Stimulated activated CD8-positive, alpha-beta memory T cell treated with anti-CD3 and anti-CD28 coated beads, Interleukin-12 subunit alpha, Interleukin-12 subunit beta, amount 100 ng/mL, for 24 hours (primary cell): ENCODE data around the gene CLCN4.
A peak's percentile ranks its signal among the peaks of the same experiment; 100 is the strongest.

ENCODE experiments used
- DNase-seq: peaks from one replicate; pipeline ENCODE4 v3.0.0-alpha.2; 2020; ENCODE audit errors: extremely low read depth

Gene CLCN4

DNA sequence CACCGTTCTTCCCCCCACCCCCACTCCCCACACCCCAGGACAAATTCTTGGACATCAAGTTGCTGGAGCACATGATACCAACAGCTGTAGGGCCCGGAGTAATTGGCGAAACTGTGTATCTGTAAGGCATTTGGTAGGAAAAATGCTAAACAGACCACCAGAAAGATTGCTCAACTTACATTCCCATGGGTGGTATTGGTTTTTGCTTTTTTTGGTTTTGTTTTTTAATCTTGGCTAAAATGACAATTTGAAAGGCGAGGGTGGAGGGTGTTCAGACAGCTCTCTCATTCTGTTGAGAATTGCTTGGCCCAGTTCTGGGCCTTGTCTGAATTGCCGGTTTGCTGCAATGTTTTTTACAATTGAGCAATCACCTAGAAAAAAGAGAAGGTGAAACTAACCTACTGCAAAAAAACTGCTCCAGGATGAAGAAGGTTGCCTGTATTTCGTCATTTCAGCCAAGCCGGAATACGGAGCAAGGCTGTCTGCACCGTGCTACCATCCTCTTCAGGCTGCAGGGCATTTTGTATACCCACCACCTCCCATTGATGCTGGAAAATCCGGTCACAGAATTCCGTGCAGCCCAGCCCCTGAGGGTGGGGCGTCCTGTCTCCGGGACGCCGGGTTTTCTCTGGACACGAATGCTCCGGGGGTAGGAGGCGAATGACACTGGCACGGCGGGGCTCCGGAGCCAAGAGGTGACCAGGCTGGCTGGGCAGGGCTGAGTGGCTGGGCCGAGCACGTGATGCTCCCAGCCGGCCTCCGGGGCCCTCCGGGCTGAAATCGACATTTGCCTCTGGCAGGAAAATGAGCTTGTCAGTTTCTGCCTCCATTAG is at the start of gene CLCN4:
Gene CLCN4 (plus strand): TSS at position 777 of the 833 bp plus-strand sequence. CDS start 28,058 bp downstream, outside the sequence.
- no peak for DNase-seq

DNA sequence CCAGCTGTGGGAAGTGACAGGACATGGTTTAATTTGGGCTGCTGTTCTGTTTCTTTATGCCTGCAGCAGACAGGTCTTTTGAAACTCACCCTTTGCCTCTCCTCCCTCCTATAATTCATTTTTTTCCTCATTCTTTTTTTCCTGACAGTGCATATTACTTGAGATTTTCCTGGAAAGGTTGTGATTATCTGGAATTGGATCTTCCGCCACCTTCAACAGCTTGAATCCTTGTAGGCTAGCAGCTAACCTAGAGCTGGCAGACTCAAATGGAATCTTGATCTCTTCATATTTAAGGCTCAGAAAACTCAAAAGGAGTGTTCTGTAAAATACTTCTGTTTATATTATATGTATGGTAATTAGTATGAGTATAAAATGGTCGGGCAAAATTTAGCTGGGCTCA is 49.3 kb upstream of the CLCN4 start:
- DNase-seq: no peak

DNA sequence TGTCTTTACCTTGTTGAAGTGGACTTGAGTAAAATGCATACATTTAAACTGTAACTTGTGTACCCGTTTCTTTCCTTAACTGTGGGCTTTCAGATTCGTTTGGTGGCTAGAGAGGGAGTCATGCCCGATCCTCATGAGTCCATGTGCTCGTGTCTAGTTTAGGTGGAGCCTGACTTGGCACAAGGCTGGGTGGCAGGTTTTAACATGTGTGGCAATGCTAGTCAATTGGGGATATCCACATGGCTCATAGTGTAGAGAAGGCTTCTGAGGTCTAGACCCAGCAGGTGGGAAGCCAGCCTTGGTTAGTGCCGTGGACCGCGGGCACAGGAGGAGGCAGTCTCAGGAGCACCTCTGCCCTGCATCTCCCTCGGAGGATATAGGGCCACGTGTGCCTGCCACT is 48.5 kb upstream of the CLCN4 start:
- no peak for DNase-seq

DNA sequence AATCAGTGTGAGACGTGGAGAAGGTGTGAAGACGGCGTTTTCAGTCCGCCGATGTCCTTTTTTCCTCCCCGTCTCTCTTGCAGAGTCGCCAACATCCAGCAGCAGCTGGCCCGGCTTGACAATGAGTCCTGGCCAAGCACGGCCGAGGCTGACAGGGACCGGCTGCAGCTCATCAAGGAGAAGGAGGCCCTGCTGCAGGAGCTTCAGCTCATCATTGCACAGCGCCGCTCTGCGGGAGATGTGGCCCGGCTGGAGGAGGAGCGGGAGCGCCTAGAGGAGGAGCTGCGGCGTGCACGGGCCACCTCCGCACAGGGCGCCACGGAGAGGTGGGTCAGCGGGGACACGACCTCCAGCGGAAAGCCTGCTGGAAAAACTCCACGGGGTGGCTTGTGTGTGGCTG is 47.1 kb upstream of the CLCN4 start:
- DNase-seq: no peak

DNA sequence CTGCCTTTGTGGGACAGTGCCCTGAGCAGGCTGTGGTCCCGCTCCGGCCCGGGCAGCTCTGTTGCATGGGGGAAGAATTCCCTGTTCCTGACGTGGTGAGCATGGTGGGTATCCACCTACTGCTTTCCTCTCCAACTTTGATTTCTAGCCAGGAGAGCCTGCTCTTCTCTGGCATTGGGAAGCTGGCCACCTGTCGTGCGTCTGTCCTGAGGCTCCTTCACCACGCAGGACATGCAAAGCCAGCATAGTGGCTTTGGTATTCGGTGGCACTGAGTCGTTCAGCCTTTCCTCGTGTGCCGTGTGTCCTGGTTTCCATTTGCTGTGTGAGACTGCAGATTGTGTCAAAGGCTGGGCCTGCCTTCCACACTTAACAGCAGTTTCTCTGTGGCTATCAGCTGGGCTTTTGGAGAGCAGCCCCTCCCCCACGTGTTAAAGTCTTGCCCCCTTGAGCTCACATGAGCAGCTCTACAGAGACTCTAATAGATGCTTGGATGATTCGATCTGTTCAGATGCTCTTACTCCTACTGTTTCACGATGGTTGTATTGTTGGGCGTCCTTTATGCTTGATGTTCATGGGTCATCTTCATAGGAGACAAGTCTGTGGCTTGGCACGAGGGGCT is 46.3 kb upstream of the CLCN4 start:
- DNase-seq: no peak

DNA sequence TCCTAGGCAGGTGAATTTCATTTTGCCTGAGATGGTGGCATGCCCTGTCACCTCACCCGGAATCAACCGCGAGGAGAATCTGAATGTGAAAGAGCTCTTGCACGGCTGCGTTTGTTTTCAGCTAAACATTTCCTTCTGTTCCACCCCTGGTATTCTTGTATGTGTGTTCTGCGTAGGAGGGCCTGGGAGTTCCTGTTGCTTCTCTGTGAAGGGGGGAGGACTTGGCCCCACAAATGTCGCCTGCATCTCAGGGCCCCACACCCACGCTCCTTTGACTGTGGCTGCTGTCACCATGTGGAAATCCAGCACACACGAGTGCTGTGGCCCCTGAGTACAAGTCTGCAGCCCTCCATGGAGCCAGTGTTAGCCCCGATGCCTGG is 45.8 kb upstream of the CLCN4 start:
- peak; percentile 34 for DNase-seq

DNA sequence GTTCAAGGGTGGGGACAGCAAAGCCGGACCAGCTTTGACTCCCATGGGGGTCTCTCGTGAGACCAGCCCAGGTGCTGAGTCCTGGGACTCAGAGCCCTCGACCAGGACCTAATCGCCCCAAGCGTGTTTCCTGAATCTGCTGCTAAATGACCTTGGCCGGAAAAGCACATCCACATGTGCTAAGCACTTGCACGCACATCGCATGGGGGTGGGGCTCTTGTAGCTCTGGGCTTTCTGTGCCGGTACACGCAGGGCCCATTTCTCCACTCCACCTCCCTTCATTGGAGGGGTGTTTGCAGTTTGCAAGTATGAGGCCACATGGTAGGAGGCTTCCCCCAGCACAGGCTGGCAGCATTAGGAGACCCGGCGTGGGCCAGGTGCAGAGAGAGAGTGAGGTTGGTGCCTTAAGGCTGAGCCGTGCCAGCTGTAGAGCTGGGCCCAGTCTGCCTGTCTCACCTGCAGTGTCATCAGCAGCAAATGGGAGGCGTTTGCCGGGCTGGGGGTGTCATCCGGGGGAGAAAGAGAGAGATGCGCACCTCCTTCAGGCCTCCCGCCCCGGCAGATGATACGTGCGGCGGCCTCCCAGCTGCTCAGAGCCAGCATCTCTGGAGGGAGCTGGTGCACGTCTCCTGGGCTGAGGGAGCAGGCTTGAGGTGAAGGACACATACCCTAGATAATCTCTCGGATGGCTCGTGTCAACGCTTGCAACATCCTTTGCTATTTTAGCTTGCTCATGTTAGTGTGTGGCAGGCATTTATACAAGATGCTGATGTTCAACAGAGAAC is 45.2 kb upstream of the CLCN4 start:
- DNase-seq: no peak

DNA sequence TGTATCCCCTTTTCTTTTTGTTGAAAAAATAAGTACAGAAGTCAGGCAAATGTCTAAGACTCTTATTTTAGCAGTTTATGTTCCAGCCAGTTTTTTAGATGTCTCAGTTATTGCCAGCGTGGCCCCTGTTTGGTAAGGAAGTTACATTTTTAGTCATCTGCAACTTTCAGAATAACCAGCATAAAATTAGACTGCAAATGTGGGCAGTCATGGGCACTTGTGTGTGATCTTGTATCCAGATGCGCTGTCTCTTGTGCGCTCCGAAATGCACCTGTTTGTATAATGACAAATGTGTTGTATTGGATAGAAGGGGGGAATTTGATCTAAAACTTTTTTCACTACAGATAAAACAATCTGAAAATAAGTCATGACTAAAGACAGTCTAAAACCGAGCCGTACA is 44.3 kb upstream of the CLCN4 start:
- DNase-seq: no peak

DNA sequence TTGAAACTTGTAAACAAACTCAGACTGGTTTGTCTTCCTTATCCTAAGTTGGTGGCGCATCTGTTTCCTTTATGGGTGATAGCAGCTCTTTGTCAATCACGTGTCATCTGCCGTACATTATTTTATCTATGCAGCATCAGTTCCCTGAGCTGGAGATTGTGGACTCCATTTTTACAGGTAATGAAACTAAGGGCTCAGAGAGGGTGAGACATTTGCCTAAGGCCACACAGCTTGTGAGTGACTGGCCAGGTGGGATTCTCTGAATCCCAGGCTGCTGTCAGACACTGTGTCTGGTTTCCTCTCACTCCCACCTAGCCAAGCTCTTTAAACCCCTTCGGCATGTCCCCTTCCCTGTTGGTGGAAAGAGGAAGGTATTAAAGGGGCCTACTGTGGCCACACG is 41.7 kb upstream of the CLCN4 start:
- no peak for DNase-seq

DNA sequence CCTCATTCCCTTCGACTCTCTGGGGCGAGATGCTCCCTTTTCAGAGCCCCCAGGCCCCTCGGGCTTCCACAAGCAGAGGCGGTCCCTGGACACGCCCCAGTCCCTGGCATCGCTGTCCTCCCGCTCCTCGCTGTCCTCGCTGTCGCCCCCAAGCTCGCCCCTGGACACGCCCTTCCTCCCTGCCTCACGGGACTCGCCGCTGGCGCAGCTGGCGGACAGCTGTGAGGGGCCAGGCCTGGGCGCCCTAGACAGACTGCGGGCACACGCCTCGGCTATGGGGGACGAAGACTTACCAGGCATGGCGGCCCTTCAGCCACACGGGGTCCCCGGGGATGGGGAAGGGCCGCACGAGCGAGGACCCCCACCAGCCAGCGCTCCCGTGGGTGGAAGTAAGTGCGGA is 39.5 kb upstream of the CLCN4 start:
- no peak for DNase-seq

DNA sequence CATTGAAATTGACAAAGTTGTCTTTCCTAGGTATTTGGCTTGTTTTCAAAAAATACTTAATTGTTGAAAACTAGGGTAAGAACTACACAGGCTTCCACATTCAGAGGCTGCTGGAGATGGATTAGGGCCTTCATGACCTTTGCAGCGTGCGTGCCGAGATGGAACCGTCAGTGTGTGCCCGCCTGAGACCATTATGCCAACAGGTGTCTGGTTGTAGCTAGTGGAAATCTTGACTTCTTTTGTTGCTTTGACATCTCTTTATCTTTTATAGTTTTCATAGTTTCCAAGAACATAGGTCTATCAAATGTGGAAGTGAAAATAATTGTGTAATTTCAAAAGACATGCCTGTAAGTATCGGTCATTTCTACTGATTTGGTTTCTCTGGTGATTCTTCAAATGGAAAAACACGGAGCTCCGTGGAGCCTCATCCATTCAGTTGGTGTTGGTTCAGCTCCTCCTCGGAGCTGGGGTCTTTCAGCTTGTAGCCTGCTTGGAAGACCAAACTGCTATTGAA is 38.9 kb upstream of the CLCN4 start:
- DNase-seq: no peak

DNA sequence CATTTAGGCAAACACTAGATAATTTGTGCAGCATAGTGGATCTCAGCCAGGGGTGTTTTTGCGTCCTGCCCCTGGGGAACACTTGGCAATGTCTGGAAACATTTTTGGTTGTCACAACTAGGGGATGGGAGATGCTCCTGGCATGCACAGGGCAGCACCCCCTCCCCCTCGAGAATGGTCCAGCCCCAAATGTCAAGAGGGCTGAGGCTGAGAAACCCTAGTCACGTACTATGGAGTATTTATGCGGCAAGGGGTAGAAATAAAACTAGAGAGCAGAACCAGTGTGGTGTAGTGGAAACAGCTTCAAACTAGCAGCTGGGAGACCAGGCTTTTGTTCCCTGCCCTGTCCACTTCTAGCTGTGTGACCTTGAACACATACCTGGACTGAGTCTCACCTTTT is 38.2 kb upstream of the CLCN4 start:
- no peak for DNase-seq

DNA sequence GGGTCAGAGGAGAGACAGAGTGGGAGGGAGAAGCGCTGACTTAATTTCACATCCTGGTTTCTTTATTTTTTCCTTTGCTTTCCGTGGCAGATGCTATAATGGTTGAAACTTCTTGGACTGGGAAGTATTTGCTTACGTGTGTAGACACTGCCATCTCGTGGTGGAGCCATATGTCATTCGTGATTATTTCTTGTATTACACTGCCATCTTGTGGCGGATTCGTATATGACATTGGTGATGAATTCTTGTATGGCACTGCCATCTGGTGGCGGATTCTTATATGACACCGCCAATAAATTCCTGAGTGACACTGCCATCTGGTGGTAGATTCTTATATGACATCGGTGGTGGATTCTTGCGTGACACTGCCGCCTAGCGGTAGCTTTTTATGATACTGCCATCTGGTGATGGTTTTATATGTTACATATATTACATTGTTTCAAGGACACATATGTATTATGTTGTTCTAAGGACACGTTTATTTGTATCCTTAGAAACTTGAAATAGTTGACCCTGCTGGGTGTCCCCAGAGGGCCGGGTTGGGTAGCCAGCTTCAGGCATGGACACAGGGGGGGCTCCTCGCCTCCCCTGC is 37.3 kb upstream of the CLCN4 start:
- DNase-seq: no peak

DNA sequence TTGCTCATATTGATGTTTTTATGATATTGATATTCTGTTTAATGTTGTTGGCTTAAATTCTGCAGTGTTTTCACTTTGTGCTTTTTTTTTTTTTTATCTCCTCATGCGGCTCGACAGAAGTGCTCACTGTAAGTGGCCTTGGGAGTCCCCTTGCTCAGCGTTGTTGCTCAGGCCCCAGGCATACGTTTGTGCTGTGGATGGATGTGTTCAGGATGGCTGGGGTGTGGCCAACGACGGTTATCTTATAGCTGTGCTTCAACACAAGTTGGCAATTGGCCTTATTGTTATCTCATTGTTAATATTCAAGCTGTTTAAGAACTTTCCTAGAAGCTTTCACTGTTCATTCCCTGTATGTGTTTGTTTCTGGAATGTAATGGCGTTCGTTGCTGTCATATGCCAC is 36.4 kb upstream of the CLCN4 start:
- DNase-seq: no peak

DNA sequence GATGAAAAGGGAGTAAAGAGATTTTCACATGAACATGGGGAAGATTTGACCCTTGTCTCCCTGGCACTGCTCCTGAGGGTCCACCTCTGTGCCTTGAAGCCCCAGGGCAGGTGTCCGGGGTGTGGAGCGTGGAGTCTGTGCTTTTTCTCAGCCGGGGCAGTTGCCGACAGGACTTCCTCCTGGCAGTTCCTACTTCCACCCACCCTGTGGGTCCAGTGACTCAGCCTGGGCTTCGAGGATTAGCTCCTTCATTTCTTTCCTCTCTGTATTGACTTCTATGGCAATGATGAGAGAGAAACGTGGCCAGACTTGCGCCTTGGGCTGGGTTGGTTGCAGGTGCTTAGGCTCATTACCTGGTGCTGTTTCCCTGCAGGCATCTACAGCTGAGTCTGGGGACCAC is 35.9 kb upstream of the CLCN4 start:
- DNase-seq: no peak

DNA sequence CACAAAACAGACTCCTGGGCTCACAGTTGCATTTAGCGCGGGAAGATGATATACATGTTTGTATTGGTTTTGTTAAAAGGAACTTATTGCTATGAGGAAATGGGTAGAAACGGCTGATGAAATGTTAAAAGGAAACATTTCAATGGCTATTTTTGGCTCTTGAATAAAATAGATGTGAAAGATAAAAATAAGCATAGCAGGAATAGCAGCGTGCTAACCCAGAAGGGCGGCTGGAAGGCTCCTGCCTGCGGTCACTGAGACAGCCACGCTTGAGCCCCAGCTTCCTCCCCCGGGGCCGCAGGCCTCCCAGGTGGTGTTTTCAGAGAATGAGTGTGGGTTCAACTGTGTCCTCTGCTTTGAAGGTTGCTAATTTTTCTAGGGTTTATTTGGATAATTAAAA is 35.0 kb upstream of the CLCN4 start:
- no peak for DNase-seq

DNA sequence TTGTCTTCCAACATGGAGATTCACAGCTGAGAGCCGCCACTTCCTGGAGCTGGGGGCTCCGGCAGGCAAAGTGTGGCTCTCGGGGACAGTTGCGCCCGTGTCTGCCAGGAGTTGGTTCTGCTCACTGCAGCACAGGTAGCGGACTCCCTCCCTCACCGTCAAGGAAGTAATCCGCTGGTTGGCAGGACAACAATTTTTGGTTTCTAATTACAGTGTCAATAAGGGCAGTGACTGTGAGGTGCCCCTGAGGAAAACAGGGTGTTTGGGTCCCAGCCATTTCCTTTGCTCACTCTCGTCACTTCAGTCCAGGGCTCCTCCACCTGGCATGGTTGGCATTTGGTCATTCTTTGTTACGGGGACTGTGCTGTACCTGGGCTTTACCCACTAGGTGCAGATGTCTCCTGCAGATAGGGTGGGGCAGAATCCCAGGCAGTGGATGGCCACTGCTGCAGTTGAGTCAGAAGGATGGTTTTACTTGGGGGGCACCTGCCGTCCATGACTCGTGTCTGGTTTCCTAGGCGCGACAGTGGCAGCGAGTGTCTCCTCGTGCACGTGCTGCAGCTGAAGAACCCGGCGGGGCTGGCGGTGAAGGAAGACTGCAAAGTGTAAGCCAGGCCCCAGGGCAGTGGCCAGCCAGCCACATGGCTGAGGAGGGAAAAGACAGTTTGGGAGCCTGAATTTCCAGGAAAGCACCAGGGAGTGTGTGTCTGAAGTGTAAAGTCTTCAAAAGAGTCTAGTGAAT is 32.1 kb upstream of the CLCN4 start:
- no peak for DNase-seq

DNA sequence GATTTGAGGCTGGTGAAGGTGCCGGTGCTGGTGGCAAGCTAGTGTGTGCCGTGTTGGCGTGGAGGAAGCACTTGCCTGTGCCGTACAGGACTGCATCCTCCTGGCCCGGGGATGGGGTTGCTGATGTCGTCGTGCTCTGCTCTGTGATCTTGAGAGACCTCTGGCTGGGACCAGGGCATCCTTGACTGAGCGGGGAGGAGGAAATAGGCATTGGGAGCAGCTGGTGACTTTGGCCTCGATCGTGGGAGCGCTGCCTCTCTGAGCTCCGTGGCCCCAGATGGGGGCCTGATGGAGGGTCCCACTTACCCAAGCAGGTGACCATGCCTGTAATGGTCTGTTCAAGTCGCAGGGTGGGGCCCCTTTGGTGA is 31.5 kb upstream of the CLCN4 start:
- no peak for DNase-seq

DNA sequence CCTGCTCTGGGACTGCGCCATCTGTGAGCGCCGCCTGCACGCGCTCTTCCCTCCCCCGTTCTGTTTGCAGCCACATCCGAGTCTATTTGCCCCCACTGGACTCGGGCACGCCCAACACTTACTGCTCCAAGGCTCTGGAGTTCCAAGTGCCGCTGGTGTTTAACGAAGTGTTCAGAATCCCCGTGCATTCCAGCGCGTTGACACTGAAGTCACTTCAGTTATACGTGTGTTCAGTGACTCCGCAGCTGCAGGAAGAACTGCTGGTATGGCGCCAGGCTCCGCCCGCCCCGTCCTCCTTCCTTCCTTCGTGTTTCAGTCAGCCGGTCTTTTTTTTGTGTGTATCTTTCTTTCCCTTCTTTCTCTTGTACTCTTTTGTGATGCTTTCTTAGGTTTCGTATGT is 30.7 kb upstream of the CLCN4 start:
- DNase-seq: no peak

DNA sequence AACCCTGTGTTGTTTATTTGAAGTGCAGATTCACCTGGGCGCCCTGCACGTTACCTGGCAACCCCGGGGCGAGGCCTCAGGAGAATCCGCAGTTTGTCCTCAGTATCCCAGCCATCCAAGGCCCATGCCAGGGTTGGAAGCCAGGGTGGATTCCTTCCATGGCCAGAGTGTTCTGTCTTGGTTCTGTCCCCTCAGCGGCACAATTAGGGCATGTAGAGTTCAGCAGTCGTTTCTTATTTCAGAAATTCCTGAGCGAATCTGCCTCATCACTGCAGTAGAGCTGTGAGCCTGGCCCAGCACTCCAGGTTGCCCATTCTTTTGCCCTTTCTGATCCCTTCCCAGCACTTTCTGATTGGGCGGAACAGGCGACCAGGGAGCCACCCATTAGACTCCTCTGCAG is 29.9 kb upstream of the CLCN4 start:
- no peak for DNase-seq

DNA sequence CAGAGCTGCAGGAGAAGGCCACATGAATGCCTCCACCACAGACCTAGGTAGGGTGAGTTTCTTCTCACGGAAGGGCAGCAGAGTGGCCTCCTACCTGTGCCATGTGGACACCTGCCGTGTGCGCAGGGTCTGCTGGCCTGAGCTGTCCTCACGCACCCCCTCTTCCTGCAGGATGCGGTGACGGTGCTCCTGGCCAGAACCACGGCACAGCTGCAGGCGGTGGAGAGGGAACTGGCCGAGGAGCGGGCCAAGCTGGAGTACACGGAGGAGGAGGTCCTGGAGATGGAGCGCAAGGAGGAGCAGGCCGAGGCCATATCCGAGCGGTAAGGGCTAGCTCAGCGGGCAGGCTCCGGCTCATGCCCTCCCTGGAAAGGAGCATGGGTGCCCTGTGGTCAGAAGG is 28.4 kb upstream of the CLCN4 start:
- no peak for DNase-seq

DNA sequence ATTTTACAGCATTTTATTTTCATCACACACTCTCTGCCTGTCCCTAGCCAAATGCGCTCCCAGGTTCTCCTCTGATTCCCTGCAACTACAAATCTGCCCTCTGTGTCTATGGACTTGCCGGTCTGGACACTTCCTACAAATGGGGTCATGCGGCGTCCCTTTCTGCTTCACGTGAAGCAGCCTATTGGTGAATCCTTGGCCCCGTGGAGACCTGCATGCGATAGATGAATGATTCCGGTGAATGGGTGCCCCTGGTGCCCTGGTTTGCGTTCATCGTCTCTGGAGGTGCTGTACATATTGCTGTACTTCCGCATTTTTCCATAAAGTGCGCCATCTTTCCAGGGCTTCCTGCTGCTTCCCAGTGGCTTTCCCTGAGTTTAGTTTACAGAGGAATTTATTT is 27.5 kb upstream of the CLCN4 start:
- DNase-seq: no peak
